SK-N-SH (cell line): ENCODE results near the gene KIF11. TPM values are rescaled to one million over a fixed set of nuclear protein-coding genes. Genes with fewer than 3 reads are reported as not detected.

Experiments
- CTCF ChIA-PET: fragments of 300-600, 350-600 bp; formaldehyde crosslinking; extraction: SDS; loops from one replicate; lab custom pipeline; 2021; lab: Yijun Ruan, JAX
- POLR2A ChIA-PET: fragments of 350-600 bp; sonication (Branson Sonifier 250); formaldehyde crosslinking; extraction: SDS; loops from one replicate; lab custom pipeline; 2020; ENCODE audit warnings: antibody characterized with exemption, inconsistent platforms; lab: Yijun Ruan, JAX
- DNase-seq: peaks from one replicate; pipeline ENCODE4 v3.0.0; 2012
- H2AFZ ChIP-seq: fragments of 200-600 bp; sonication (generic); 2 replicates; pipeline ENCODE4 v1.8.1; 2016; ENCODE audit warnings: antibody characterized with exemption, mild to moderate bottlenecking, low read depth
- H3F3A ChIP-seq: fragments of 200-600 bp; sonication (generic); replicated peaks from 2 replicates; pipeline ENCODE3; 2016; ENCODE audit warnings: antibody characterized with exemption, mild to moderate bottlenecking; ENCODE audit not compliant: insufficient read depth
- H3K27ac ChIP-seq, 2 experiments: fragments of 200-500 bp in 1 of 2; fragments of 200-600 bp in 1 of 2; sonication (Bioruptor generic) in 1 of 2; sonication (generic), shearing (Covaris generic) in 1 of 2; 2 replicates each; pipeline versions ENCODE4 v1.5.1 to v1.6.1; 2014 to 2016; ENCODE audit warnings: low read depth in 2 of 2, inconsistent platforms in 1 of 2, low read length in 1 of 2, mild to moderate bottlenecking in 1 of 2, mixed read lengths in 1 of 2
- H3K27me3 ChIP-seq: fragments of 200-600 bp; sonication (generic), shearing (Covaris generic); 2 replicates; pipeline ENCODE4 v1.6.1; 2016; ENCODE audit warnings: mixed run types; ENCODE audit not compliant: insufficient read depth
- H3K36me3 ChIP-seq, 2 experiments: fragments of 200-500 bp in 1 of 2; fragments of 200-600 bp in 1 of 2; sonication (Bioruptor generic) in 1 of 2; sonication (generic) in 1 of 2; replicated peaks in 1 of 2; 2 replicates each; pipeline versions ENCODE3 to v1.5.1; 2014 to 2016; ENCODE audit warnings: low read length in 1 of 2, mild to moderate bottlenecking in 1 of 2; ENCODE audit not compliant: insufficient read depth in 2 of 2, control insufficient read depth in 1 of 2
- H3K4me1 ChIP-seq, 2 experiments: fragments of 200-500 bp in 1 of 2; fragments of 200-600 bp in 1 of 2; sonication (Bioruptor generic) in 1 of 2; sonication (generic), shearing (Covaris generic) in 1 of 2; 2 replicates each; pipeline versions ENCODE4 v1.5.1 to v1.6.1; 2014 to 2016; ENCODE audit warnings: low read depth in 1 of 2, low read length in 1 of 2, mixed run types in 1 of 2; ENCODE audit not compliant: insufficient read depth in 2 of 2, control insufficient read depth in 1 of 2
- H3K4me2 ChIP-seq: fragments of 200-600 bp; sonication (generic), shearing (Covaris generic); 2 replicates; pipeline ENCODE4 v1.6.1; 2017; ENCODE audit warnings: mixed run types
- H3K4me3 ChIP-seq, 2 experiments: fragments of 200-500 bp in 1 of 2; fragments of 200-600 bp in 1 of 2; sonication (Bioruptor generic) in 1 of 2; sonication (generic), shearing (Covaris generic) in 1 of 2; 2 replicates each; pipeline versions ENCODE4 v1.5.1 to v1.8.1; 2014 to 2016; ENCODE audit warnings: low read depth in 2 of 2, inconsistent platforms in 1 of 2, low read length in 1 of 2, mild to moderate bottlenecking in 1 of 2, mixed read lengths in 1 of 2, moderate library complexity in 1 of 2
- H3K79me2 ChIP-seq: fragments of 200-600 bp; sonication (generic); 2 replicates; pipeline ENCODE4 v1.8.1; 2017; ENCODE audit warnings: mild to moderate bottlenecking; ENCODE audit not compliant: insufficient read depth
- H3K9ac ChIP-seq: fragments of 200-600 bp; sonication (generic); 2 replicates; pipeline ENCODE4 v1.6.1; 2017; ENCODE audit warnings: mixed run types
- H3K9me2 ChIP-seq: fragments of 200-600 bp; sonication (generic); 2 replicates; pipeline ENCODE4 v1.6.1; 2017; ENCODE audit warnings: mixed run types
- H3K9me3 ChIP-seq: fragments of 200-600 bp; sonication (generic); 2 replicates; pipeline ENCODE4 v1.6.1; 2017; ENCODE audit warnings: mixed run types, mild to moderate bottlenecking, moderate library complexity
- H4K20me1 ChIP-seq: fragments of 200-600 bp; sonication (generic); 2 replicates; pipeline ENCODE4 v1.6.1; 2017; ENCODE audit warnings: mild to moderate bottlenecking, mixed run types; ENCODE audit not compliant: insufficient read depth
- FOSL2 ChIP-seq: IDR thresholded peaks from 2 replicates; pipeline ENCODE4 v1.4.0; 2012; ENCODE audit warnings: low read depth, mild to moderate bottlenecking, moderate library complexity, borderline replicate concordance
- GABPA ChIP-seq: IDR thresholded peaks from 2 replicates; pipeline ENCODE4 v1.4.0; 2012; ENCODE audit warnings: low read depth, mild to moderate bottlenecking
- GATA2 ChIP-seq: sonication (generic); formaldehyde crosslinking; IDR thresholded peaks from 2 replicates; pipeline ENCODE4 v1.5.0; 2020; ENCODE audit warnings: mild to moderate bottlenecking, missing genetic modification reagents
- JUND ChIP-seq: IDR thresholded peaks from 2 replicates; pipeline ENCODE4 v1.4.0; 2012
- NFIC ChIP-seq: IDR thresholded peaks from 2 replicates; pipeline ENCODE4 v1.4.0; 2012; ENCODE audit warnings: borderline replicate concordance
- NRF1 ChIP-seq: IDR thresholded peaks from 2 replicates; pipeline ENCODE4 v1.6.1; 2012; ENCODE audit warnings: low read depth, mild to moderate bottlenecking, low read length
- RFX5 ChIP-seq: IDR thresholded peaks from 2 replicates; pipeline ENCODE4 v1.6.1; 2012; ENCODE audit warnings: mild to moderate bottlenecking, improper control_type of control experiment, low read length
- RXRA ChIP-seq: IDR thresholded peaks from 2 replicates; pipeline ENCODE4 v1.4.0; 2012; ENCODE audit warnings: low read depth, mild to moderate bottlenecking, borderline replicate concordance
- SIN3A ChIP-seq: IDR thresholded peaks from 2 replicates; pipeline ENCODE4 v1.6.1; 2012; ENCODE audit warnings: low read depth, mild to moderate bottlenecking, low read length, moderate library complexity, borderline replicate concordance
- SMC3 ChIP-seq: IDR thresholded peaks from 2 replicates; pipeline ENCODE4 v1.6.1; 2012; ENCODE audit warnings: low read depth, low read length, improper control_type of control experiment
- TCF12 ChIP-seq: IDR thresholded peaks from 2 replicates; pipeline ENCODE4 v1.4.0; 2012
- YY1 ChIP-seq: IDR thresholded peaks from 2 replicates; pipeline ENCODE4 v1.4.0; 2012; ENCODE audit warnings: low read depth, mild to moderate bottlenecking
- polyA plus RNA-seq, 3 experiments: library from polyadenylated mRNA; depleted of rRNA; stranded (reverse); fragments of >200 nt; gene quantifications; 2 replicates each; pipeline ENCODE4 v1.2.3, GENCODE V29; 2012
- TF ChIP-seq, protein P1 (sequence below): fragments of 200-600 bp; sonication (generic); IDR thresholded peaks from 2 replicates; pipeline ENCODE4 v1.6.1; 2017; ENCODE audit warnings: antibody characterized with exemption, mild to moderate bottlenecking, moderate library complexity
- TF ChIP-seq, protein P2 (sequence below): fragments of 150-350 bp; IDR thresholded peaks from 2 replicates; pipeline ENCODE4 v1.6.1; 2016; ENCODE audit warnings: mild to moderate bottlenecking, low read depth, low read length

The KIF11 gene
- polyA plus RNA-seq, 1 of the 3 experiments (the other 2 are of a cell fraction) = 4.0 TPM

GRCh38 chr10:92657024-92657423 is 64.1 kb downstream of the KIF11 start (continued):
- TF ChIP-seq NFIC (no peak), RFX5 (no peak)

DNA sequence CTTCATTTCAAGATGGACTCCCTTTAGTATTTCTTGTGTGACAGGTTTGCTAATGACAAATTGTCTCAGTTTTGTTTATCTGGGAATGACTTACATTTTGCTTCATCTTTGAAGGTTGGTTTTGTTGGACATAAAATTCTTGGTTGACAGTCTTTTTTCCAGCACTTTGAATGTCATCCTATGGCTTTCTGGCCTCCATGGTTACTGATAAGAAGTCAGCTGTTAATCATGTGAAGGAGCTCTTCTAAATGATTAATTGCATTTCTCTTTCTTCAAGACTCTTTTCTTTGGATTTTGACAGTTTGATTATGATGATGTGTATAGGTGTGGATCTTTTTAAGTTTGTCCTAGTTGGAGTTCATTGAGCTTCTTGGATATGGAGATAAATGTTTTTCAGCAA is 69.9 kb downstream of the KIF11 start:
- DNase-seq = no peak
- POLR2A ChIA-PET = no interaction called here
- H3K4me1 ChIP-seq = no peaks in the 10 kb centered on the region

DNA sequence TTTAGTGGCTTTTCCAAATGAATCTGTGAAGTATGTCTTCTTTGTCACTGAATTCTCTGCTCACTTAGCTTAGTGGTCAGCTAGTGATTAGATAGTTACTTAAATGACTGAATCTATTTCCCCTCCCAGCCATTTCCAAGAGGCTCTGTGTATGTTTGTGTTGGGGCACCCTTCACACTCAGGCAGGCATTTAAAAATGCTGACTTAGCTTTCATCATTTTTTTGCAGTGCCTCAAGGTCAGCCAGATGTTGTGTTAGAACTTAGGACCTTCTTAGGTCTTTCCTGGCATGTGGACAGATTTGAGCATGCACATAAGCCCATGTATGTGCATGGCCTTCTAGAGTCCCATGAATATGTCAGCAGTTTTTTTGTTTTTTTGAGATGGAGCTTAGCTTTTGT is 71.4 kb downstream of the KIF11 start:
- H3K27me3 ChIP-seq = no peaks in the 10 kb centered on the region
- no peak overlapping the region for H2AFZ ChIP-seq
- H3F3A ChIP-seq = no peaks in the 10 kb centered on the region
- H4K20me1 ChIP-seq = no peaks in the 10 kb centered on the region
- TF ChIP-seq TCF12 (no peak), RXRA (no peak), GABPA (no peak), NRF1 (no peak), JUND (no peak), SIN3A (no peak), SMC3 (no peak), NFIC (no peak)
- no peak overlapping the region for H3K4me2 ChIP-seq
- no peaks in the 10 kb centered on the region for H3K36me3 ChIP-seq
- H3K9me3 ChIP-seq = 0 out of 2 replicates have a peak, but pooled peaks cover 8% of the 10 kb centered on the region
- ChIA-PET CTCF (interaction anchor here (0.6 kb wide), 1 partner anchor 205 kb away, joined by 3 read pairs; no protein-coding TSS in a partner anchor), POLR2A (no interaction called here)
- H3K79me2 ChIP-seq = no peaks in the 10 kb centered on the region
- no peaks in the 10 kb centered on the region for H3K9me2 ChIP-seq
- H3K4me3 ChIP-seq = no peak overlapping the region
- no peak overlapping the region for H3K27ac ChIP-seq
- no peaks in the 10 kb centered on the region for H3K4me1 ChIP-seq
- H3K9ac ChIP-seq = no peak overlapping the region
- DNase-seq = no peak

More for the DNA sequence above, 69.9 kb downstream of the KIF11 start:
- Histone ChIP-seq H3K27ac (no peak overlapping the region), H3K36me3 (no peaks in the 10 kb centered on the region), H3K4me3 (no peak overlapping the region), H3K79me2 (no peaks in the 10 kb centered on the region), H3K9ac (no peak overlapping the region), H3F3A (no peaks in the 10 kb centered on the region), H3K4me2 (no peak overlapping the region), H2AFZ (no peak overlapping the region), H4K20me1 (no peaks in the 10 kb centered on the region), H3K27me3 (no peaks in the 10 kb centered on the region), H3K9me3 (0 out of 2 replicates have a peak, but pooled peaks cover 8% of the 10 kb centered on the region), H3K9me2 (no peaks in the 10 kb centered on the region)
- TF ChIP-seq, protein P1, sequence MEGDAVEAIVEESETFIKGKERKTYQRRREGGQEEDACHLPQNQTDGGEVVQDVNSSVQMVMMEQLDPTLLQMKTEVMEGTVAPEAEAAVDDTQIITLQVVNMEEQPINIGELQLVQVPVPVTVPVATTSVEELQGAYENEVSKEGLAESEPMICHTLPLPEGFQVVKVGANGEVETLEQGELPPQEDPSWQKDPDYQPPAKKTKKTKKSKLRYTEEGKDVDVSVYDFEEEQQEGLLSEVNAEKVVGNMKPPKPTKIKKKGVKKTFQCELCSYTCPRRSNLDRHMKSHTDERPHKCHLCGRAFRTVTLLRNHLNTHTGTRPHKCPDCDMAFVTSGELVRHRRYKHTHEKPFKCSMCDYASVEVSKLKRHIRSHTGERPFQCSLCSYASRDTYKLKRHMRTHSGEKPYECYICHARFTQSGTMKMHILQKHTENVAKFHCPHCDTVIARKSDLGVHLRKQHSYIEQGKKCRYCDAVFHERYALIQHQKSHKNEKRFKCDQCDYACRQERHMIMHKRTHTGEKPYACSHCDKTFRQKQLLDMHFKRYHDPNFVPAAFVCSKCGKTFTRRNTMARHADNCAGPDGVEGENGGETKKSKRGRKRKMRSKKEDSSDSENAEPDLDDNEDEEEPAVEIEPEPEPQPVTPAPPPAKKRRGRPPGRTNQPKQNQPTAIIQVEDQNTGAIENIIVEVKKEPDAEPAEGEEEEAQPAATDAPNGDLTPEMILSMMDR = no peak
- no peak for TF ChIP-seq NFIC
- TF ChIP-seq, protein P2, sequence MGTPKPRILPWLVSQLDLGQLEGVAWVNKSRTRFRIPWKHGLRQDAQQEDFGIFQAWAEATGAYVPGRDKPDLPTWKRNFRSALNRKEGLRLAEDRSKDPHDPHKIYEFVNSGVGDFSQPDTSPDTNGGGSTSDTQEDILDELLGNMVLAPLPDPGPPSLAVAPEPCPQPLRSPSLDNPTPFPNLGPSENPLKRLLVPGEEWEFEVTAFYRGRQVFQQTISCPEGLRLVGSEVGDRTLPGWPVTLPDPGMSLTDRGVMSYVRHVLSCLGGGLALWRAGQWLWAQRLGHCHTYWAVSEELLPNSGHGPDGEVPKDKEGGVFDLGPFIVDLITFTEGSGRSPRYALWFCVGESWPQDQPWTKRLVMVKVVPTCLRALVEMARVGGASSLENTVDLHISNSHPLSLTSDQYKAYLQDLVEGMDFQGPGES = no peak
- TF ChIP-seq GATA2 (CRISPR knock-in tag) = no peak
- TF ChIP-seq YY1 = no peak
- no peak for TF ChIP-seq FOSL2
- CTCF ChIA-PET = no interaction called here
